Endometrial microvascular endothelial cells (primary cell): ENCODE data around the gene SERTAD2. TPM values are rescaled to one million over a fixed set of nuclear protein-coding genes. Genes with fewer than 3 reads are reported as not detected.

ENCODE experiments used
- total RNA-seq: library from RNA; depleted of rRNA; stranded (reverse); fragments of >200 nt; gene quantifications from one replicate; pipeline ENCODE4 v1.2.3, GENCODE V29; 2015; ENCODE audit errors: inconsistent ontology term

SERTAD2 gene
- total RNA-seq, 1 donor from 2014 or later = 18.6 TPM

Other genes starting within 250 kb of the SERTAD2 start
- 4.6 TPM for gene LGALSL, start 199.8 kb downstream of the SERTAD2 start, total RNA-seq
- 22.0 TPM for gene AFTPH, start 129.6 kb downstream of the SERTAD2 start, total RNA-seq